ENCODE measurements around the gene SPRR1A.

SPRR1A gene, protein sequence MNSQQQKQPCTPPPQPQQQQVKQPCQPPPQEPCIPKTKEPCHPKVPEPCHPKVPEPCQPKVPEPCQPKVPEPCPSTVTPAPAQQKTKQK

DNA sequence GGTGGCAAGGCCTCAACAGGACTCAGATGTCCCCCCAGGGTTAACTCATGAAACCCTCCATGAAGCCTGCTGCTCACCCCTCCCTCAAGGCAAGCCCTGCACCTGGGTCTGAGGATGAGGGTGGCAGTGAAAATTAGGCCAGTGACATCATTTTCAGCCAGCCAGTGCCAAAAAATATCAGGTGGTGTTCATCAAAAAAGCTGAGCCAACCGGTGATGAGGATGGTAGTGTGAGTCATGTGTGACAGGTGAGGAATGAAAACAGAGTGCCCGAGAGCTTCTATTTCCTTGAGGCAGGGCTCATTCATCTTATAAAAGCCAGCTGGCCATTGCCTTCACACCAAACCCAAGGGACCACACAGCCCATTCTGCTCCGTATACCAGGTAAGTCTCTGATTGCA, at the start of gene SPRR1A:
TSS of gene SPRR1A (plus strand) at position 339 of the 400 bp plus-strand sequence. CDS start 1,150 bp downstream, outside the sequence.
- Histone ChIP-seq H3K4me1 (ENCODE audit: control insufficient read depth, insufficient read depth, low read length) (no peaks in the 10 kb centered on the region), H3K4me3 (ENCODE audit: low read depth, low read length) (no peak within 1 kb of the TSS), H3K9ac (ENCODE audit: low read depth, low read length) (no peak within 1 kb of the TSS), H3K9me3 (ENCODE audit: control insufficient read depth, insufficient read depth, low read length) (no peaks in the 10 kb centered on the region; the same call in 1 of the 2 replicates), H3K27ac (ENCODE audit: low read depth, low read length) (no peak within 1 kb of the TSS), H3K27me3 (ENCODE audit: control insufficient read depth, insufficient read depth, low read length) (no peaks in the 10 kb centered on the region), H3K36me3 (ENCODE audit: control insufficient read depth, insufficient read depth, low read length) (no peaks in the 10 kb centered on the region)

DNA sequence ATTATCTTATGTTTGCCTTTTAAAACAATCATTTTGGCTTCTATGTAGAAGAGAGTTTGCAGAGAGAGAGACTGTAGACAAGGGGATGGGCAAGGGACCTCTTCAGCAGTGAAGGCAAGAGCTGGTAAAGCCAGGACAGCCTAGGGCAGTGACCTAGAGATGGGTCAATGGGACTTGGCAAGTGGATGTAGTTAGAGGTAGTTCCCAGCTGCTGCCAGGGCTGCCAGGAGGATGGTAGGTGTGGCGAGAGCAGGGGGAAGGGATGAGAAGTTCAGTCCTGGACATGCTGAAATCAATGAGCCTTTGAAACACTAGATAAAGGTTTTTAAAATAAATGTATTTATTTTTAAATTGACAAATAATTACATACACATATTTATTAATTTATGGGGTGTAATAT, 43.3 kb upstream of the SPRR1A start:
- no peak overlapping the region for H3K27ac ChIP-seq (ENCODE audit: low read depth, low read length)
- H3K9ac ChIP-seq (ENCODE audit: low read depth, low read length) = no peak overlapping the region
- no peaks in the 10 kb centered on the region for H3K27me3 ChIP-seq (ENCODE audit: control insufficient read depth, insufficient read depth, low read length)
- H3K4me1 ChIP-seq (ENCODE audit: control insufficient read depth, insufficient read depth, low read length) = no peaks in the 10 kb centered on the region
- no peaks in the 10 kb centered on the region for H3K36me3 ChIP-seq (ENCODE audit: control insufficient read depth, insufficient read depth, low read length)
- H3K9me3 ChIP-seq (ENCODE audit: control insufficient read depth, insufficient read depth, low read length) = peaks cover 31% of the 10 kb centered on the region
- no peak overlapping the region for H3K4me3 ChIP-seq (ENCODE audit: low read depth, low read length)

DNA sequence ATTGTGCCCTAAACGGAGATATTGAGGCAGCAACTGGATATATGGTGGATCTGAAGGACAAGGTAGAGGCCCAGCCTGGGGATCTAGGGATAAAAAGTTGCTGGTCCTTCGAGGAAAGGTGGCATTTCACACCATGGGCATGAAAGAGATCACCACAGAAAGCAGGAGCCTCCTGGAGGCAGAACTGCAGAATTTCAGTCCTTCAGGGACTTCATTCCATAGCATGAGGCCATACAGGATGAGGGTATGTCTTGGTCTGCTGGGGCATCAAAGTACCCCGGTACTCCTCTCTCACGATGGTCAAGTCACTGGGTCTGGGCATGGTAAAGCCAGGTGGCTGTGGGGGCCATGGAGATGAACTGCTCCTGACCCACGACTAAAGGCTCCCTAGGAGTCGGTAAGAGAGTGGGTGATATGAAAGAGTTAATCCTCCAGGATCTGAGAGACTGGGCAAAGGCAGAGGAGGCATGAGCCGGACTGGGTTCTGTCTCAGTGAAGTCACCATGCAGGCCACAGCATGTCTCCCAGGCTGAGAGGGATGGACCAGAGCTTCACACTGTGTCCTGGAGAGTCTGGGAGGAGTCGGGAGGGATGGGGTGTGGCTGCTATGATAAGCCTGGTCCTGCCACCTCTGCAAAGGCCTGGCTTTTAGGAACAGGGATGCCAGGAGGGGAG, 42.7 kb upstream of the SPRR1A start:
- H3K27ac ChIP-seq (ENCODE audit: low read depth, low read length) = no peak overlapping the region
- no peaks in the 10 kb centered on the region for H3K4me1 ChIP-seq (ENCODE audit: control insufficient read depth, insufficient read depth, low read length)
- no peaks in the 10 kb centered on the region for H3K27me3 ChIP-seq (ENCODE audit: control insufficient read depth, insufficient read depth, low read length)
- no peak overlapping the region for H3K9ac ChIP-seq (ENCODE audit: low read depth, low read length)
- no peaks in the 10 kb centered on the region for H3K36me3 ChIP-seq (ENCODE audit: control insufficient read depth, insufficient read depth, low read length)
- H3K9me3 ChIP-seq (ENCODE audit: control insufficient read depth, insufficient read depth, low read length) = peaks cover 25% of the 10 kb centered on the region
- H3K4me3 ChIP-seq (ENCODE audit: low read depth, low read length) = no peak overlapping the region

DNA sequence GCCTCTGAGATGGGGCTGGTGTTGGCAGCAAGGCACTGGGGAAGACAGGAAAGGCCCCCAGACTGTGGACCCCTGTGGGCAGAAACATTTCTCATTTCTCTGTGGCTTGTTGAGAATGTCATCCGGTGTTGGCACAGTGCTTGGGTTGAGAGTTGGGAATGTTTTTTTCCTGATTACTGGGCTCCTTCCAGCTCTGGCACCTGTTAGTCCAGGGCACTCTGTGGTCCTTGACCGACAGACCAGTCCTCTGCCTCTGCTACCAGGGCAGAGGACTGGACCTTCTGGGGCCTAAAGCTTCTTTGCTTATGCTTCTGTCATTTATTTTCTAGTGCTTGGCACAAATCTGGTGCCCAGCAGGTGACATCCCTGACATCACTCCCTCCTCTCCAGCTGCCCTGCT, 41.7 kb upstream of the SPRR1A start:
- no peaks in the 10 kb centered on the region for H3K27me3 ChIP-seq (ENCODE audit: control insufficient read depth, insufficient read depth, low read length)
- H3K36me3 ChIP-seq (ENCODE audit: control insufficient read depth, insufficient read depth, low read length) = no peaks in the 10 kb centered on the region
- no peak overlapping the region for H3K27ac ChIP-seq (ENCODE audit: low read depth, low read length)
- H3K9me3 ChIP-seq (ENCODE audit: control insufficient read depth, insufficient read depth, low read length) = peaks cover 32% of the 10 kb centered on the region
- no peak overlapping the region for H3K4me3 ChIP-seq (ENCODE audit: low read depth, low read length)
- no peaks in the 10 kb centered on the region for H3K4me1 ChIP-seq (ENCODE audit: control insufficient read depth, insufficient read depth, low read length)
- no peak overlapping the region for H3K9ac ChIP-seq (ENCODE audit: low read depth, low read length)

DNA sequence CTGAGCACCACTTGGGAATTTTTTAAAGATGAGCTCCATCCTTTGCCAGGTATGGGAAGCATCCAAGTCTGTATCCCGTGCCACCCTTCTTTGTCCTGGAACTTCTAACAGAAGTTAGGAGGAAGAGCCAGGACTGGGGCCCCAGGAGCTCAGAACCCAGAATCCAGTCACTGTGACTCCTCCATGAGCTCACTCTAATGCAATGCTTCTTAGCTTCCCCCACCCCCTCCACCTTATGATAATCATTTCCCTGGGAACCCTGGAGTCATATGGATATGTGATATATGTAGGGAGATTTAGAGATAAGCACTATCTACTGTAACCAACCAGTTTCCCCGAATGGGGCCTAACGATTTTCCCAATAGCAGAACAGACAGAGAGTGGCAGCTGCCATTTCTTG, 37.6 kb upstream of the SPRR1A start:
- H3K4me1 ChIP-seq (ENCODE audit: control insufficient read depth, insufficient read depth, low read length) = no peaks in the 10 kb centered on the region
- H3K4me3 ChIP-seq (ENCODE audit: low read depth, low read length) = no peak overlapping the region
- H3K9ac ChIP-seq (ENCODE audit: low read depth, low read length) = no peak overlapping the region
- H3K27ac ChIP-seq (ENCODE audit: low read depth, low read length) = no peak overlapping the region
- no peaks in the 10 kb centered on the region for H3K27me3 ChIP-seq (ENCODE audit: control insufficient read depth, insufficient read depth, low read length)
- H3K36me3 ChIP-seq (ENCODE audit: control insufficient read depth, insufficient read depth, low read length) = no peaks in the 10 kb centered on the region
- H3K9me3 ChIP-seq (ENCODE audit: control insufficient read depth, insufficient read depth, low read length) = peaks cover 51% of the 10 kb centered on the region

DNA sequence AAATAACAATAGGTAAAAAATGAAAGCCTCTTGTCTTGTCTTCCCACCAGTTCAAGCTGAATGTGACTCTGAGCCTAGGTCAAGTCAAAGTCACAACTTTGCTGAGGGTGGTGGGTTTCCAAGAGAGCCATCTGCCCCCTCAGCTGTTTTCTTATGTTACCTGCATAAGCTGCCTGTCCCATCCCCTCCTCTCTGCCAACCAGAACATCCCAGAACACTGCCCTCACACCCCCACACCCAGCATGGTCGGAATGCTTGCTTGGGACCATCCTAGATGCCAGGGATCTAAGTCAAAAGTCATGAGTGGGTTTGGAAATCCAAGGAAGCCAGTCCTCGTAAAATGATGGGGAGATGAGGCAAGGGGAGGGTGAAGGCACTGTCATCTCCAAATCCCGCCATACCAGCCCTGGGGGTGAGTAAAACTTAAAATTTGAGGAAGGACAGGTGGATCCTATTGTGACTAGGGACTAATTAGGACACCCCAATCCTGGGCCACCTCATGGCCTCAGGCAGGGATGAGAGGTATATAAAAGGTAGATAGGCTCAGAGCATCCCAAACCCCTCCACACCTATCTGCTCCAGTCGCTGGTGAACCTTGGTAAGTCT, 37.1 kb upstream of the SPRR1A start, which contains the start of gene SPRR5:
TSS of gene SPRR5 (plus strand) at position 556 of the 606 bp plus-strand sequence. CDS start 1,349 bp downstream, outside the sequence.
- H3K4me3 ChIP-seq (ENCODE audit: low read depth, low read length) = no peak within 1 kb of the TSS
- no peaks in the 10 kb centered on the region for H3K36me3 ChIP-seq (ENCODE audit: control insufficient read depth, insufficient read depth, low read length)
- H3K27me3 ChIP-seq (ENCODE audit: control insufficient read depth, insufficient read depth, low read length) = no peaks in the 10 kb centered on the region
- peaks cover 57% of the 10 kb centered on the region for H3K9me3 ChIP-seq (ENCODE audit: control insufficient read depth, insufficient read depth, low read length)
- no peak within 1 kb of the TSS for H3K9ac ChIP-seq (ENCODE audit: low read depth, low read length)
- H3K27ac ChIP-seq (ENCODE audit: low read depth, low read length) = no peak within 1 kb of the TSS
- H3K4me1 ChIP-seq (ENCODE audit: control insufficient read depth, insufficient read depth, low read length) = no peaks in the 10 kb centered on the region

DNA sequence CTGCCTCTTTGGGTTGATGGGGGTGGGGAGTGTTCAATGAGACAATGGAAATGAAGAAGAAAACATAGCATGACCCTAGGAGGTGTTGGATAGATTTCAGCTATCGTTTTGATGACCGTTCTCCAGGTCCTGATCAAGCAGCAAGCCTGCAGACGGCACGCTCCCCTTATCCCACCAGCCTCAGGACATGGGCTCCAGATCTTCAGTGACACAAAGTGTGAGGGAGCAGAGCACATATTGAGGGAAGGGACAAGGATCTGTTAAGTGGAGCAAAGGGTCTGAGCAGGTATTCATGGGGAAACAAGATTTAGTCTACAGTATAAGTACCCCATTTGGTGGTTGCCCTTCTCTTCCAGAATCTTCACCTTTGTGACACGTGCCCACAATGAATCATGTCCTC, 32.2 kb upstream of the SPRR1A start:
- no peaks in the 10 kb centered on the region for H3K4me1 ChIP-seq (ENCODE audit: control insufficient read depth, insufficient read depth, low read length)
- no peaks in the 10 kb centered on the region for H3K27me3 ChIP-seq (ENCODE audit: control insufficient read depth, insufficient read depth, low read length)
- no peak overlapping the region for H3K4me3 ChIP-seq (ENCODE audit: low read depth, low read length)
- peaks cover 60% of the 10 kb centered on the region for H3K9me3 ChIP-seq (ENCODE audit: control insufficient read depth, insufficient read depth, low read length)
- H3K36me3 ChIP-seq (ENCODE audit: control insufficient read depth, insufficient read depth, low read length) = no peaks in the 10 kb centered on the region
- no peak overlapping the region for H3K27ac ChIP-seq (ENCODE audit: low read depth, low read length)
- no peak overlapping the region for H3K9ac ChIP-seq (ENCODE audit: low read depth, low read length)

DNA sequence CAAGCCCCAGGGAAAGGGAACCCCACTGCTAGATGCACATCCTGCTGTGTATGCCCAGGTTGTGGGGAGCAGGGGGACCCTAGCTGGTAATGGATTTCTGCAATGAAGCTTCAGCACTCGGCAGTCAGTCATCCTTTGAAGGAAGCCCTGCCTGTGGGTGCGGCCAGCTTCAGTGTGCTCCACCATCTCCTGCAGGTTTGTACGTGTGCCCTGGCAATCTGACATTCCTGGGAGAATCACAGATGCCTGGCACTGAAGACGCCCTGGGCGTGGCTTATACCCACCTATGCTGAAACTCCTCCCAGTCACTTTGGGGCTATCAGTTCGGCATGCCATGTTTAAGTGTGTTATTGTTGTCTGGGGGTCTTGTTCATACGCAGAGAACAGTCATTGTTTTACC, 30.1 kb upstream of the SPRR1A start:
- Histone ChIP-seq H3K27ac (ENCODE audit: low read depth, low read length) (no peak overlapping the region), H3K4me3 (ENCODE audit: low read depth, low read length) (no peak overlapping the region)

DNA sequence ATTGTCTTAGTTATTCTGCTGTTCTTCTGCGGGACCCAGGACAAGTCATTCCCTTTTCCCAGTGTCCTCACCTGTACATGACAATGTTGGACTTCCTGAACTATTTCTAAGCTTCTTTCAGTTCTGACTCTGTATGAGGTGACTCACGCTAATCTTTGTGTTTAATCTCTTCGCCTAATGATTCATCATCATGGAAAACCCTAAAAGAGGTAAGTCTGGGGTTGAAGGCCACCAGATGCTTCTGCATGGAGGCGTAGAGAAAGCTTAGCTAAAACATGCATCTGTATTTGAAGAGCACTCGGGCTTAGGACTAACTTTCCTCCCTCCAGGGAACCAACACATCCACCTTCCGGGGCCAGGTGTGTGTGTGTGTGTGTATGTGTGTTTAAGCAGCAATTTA, 29.4 kb upstream of the SPRR1A start:
- Histone ChIP-seq H3K9ac (ENCODE audit: low read depth, low read length) (no peak overlapping the region), H3K9me3 (ENCODE audit: control insufficient read depth, insufficient read depth, low read length) (peaks cover 56% of the 10 kb centered on the region), H3K4me1 (ENCODE audit: control insufficient read depth, insufficient read depth, low read length) (no peaks in the 10 kb centered on the region), H3K4me3 (ENCODE audit: low read depth, low read length) (no peak overlapping the region), H3K36me3 (ENCODE audit: control insufficient read depth, insufficient read depth, low read length) (no peaks in the 10 kb centered on the region), H3K27ac (ENCODE audit: low read depth, low read length) (no peak overlapping the region), H3K27me3 (ENCODE audit: control insufficient read depth, insufficient read depth, low read length) (no peaks in the 10 kb centered on the region)

More for the DNA sequence above, 30.1 kb upstream of the SPRR1A start:
- Histone ChIP-seq H3K4me1 (ENCODE audit: control insufficient read depth, insufficient read depth, low read length) (no peaks in the 10 kb centered on the region), H3K27me3 (ENCODE audit: control insufficient read depth, insufficient read depth, low read length) (no peaks in the 10 kb centered on the region), H3K9ac (ENCODE audit: low read depth, low read length) (no peak overlapping the region), H3K9me3 (ENCODE audit: control insufficient read depth, insufficient read depth, low read length) (peaks cover 58% of the 10 kb centered on the region), H3K36me3 (ENCODE audit: control insufficient read depth, insufficient read depth, low read length) (no peaks in the 10 kb centered on the region)

DNA sequence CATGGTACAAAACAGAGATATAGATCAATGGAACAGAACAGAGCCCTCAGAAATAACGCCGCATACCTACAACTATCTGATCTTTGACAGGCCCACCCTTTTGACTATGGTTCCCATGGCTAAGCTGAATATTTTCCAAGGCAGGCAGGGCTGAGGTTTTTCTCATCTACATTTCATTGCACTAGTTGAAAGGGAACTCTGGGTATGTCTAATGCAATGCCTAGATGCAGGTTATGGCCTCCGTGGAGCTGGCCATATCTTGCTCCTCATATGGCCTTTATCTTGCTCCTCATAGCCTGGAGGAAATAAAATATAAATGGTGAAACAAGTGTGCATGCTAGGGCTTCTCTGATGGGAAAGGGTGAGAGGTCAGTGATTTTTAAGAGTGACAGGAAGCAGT, 26.3 kb upstream of the SPRR1A start:
- Histone ChIP-seq H3K4me1 (ENCODE audit: control insufficient read depth, insufficient read depth, low read length) (no peaks in the 10 kb centered on the region), H3K27me3 (ENCODE audit: control insufficient read depth, insufficient read depth, low read length) (no peaks in the 10 kb centered on the region), H3K4me3 (ENCODE audit: low read depth, low read length) (no peak overlapping the region), H3K9ac (ENCODE audit: low read depth, low read length) (no peak overlapping the region), H3K9me3 (ENCODE audit: control insufficient read depth, insufficient read depth, low read length) (peaks cover 25% of the 10 kb centered on the region), H3K27ac (ENCODE audit: low read depth, low read length) (no peak overlapping the region), H3K36me3 (ENCODE audit: control insufficient read depth, insufficient read depth, low read length) (no peaks in the 10 kb centered on the region)

DNA sequence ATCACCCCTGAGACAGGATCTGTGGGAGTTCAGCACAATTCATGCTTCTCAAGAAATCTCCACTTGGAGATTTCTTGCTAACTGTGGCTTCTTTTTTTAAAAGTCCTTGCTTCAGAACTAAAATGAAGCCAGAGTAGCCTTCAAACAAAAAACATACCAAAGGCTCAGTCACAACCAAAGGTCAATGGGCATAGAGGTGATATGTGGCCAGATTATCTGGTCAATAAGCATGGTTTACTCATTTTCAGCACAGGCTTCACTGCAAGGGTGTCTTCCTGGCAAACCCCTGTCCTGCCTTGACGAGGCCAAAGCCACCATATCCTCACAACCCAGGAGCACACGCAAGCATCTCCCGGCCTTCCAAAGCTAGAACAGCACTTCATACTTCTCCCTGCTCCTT, 24.6 kb upstream of the SPRR1A start:
- Histone ChIP-seq H3K4me1 (ENCODE audit: control insufficient read depth, insufficient read depth, low read length) (no peaks in the 10 kb centered on the region), H3K27ac (ENCODE audit: low read depth, low read length) (no peak overlapping the region), H3K4me3 (ENCODE audit: low read depth, low read length) (no peak overlapping the region), H3K9me3 (ENCODE audit: control insufficient read depth, insufficient read depth, low read length) (peaks cover 9% of the 10 kb centered on the region), H3K36me3 (ENCODE audit: control insufficient read depth, insufficient read depth, low read length) (no peaks in the 10 kb centered on the region), H3K27me3 (ENCODE audit: control insufficient read depth, insufficient read depth, low read length) (no peaks in the 10 kb centered on the region), H3K9ac (ENCODE audit: low read depth, low read length) (no peak overlapping the region)

Measured in HUES48 (cell line).